ENCODE results near the gene ARHGEF1. TPM values are rescaled to one million over a fixed set of nuclear protein-coding genes. Genes with fewer than 3 reads are reported as not detected.
"Not testable (repeated sequence)": the region's sequence is repeated elsewhere in the genome, so short reads cannot be mapped to it uniquely, and the experiment has no call there.

ARHGEF1 gene
- total RNA-seq, 1 donor from 2014 or later: 25.0 TPM

DNA sequence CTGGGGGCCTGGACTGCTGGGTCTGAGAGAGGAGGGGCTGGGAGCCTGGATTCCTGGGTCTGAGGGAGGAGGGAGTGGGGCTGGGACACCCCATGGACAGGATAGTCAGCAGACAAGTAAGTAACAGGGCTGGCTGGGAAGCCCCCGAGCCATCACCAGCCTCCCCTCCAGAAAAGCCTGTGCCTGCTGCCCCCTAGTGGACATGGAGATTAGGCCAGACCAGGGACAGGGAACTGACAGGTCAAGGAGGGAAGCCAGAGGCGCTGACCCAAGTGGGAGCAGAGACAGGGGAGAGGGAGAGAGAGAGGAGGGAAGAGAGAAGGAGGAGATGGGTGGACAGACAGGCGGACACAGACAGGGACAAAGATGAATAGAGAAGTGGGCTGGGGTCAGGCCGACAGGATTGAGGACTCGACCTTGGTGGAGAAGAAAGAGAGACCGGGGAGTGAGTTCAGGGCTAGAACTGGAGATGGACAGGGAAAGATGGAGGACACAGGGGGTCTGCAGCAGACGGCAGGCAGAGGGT lies 51.9 kb downstream of the ARHGEF1 start:
- DNase-seq (ENCODE audit: low read depth): no peak
- no peak overlapping the region for H3K4me3 ChIP-seq (ENCODE audit: low read depth, low read length)
- peaks cover 48% of the 10 kb centered on the region for H3K27me3 ChIP-seq (ENCODE audit: control insufficient read depth, insufficient read depth, low read length)
- FAIRE-seq: no peak
- no peaks in the 10 kb centered on the region for H3K36me3 ChIP-seq (ENCODE audit: control insufficient read depth, insufficient read depth, low read length)
- TF ChIP-seq, protein P1, sequence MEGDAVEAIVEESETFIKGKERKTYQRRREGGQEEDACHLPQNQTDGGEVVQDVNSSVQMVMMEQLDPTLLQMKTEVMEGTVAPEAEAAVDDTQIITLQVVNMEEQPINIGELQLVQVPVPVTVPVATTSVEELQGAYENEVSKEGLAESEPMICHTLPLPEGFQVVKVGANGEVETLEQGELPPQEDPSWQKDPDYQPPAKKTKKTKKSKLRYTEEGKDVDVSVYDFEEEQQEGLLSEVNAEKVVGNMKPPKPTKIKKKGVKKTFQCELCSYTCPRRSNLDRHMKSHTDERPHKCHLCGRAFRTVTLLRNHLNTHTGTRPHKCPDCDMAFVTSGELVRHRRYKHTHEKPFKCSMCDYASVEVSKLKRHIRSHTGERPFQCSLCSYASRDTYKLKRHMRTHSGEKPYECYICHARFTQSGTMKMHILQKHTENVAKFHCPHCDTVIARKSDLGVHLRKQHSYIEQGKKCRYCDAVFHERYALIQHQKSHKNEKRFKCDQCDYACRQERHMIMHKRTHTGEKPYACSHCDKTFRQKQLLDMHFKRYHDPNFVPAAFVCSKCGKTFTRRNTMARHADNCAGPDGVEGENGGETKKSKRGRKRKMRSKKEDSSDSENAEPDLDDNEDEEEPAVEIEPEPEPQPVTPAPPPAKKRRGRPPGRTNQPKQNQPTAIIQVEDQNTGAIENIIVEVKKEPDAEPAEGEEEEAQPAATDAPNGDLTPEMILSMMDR (IDR thresholded peaks at IDR 0.05; ENCODE audit: insufficient read depth, low read length, severe bottlenecking): peak; percentile 86

DNA sequence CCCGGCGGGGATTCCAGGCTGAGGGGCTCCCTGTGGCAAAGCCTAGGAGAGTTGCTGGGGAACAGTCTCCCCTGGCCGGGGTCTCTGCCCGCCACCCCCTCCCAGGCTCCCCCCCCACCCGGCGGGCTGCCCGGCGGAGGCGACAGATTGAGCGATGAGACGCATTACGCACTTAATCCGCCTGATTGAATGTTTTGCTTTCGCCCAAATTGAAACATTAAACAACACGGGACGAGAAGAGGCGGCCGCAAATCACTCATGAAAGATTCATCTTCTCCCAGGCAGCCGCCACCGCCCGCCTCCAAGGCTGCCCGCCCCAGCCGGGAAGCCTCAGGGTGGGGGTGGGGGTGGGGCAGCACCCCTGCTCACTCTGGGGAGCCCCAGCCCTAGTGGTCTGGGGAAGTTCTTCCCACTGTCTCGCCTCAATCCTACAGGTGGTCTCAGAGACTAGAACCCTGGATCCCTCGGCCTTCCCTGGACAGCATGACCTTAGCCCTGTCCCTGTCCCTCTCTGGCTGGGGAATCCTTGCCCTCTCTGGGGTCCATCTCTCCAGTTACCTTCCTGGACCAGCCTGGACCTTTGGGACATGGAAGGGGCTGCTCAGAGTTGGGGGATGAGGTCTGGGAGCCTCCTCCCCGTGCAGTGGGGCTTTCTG lies 52.9 kb downstream of the ARHGEF1 start:
- DNase-seq (ENCODE audit: low read depth): no peak
- FAIRE-seq: no peak
- H3K36me3 ChIP-seq (ENCODE audit: control insufficient read depth, insufficient read depth, low read length): no peaks in the 10 kb centered on the region
- H3K27me3 ChIP-seq (ENCODE audit: control insufficient read depth, insufficient read depth, low read length): peaks cover 38% of the 10 kb centered on the region
- no peak overlapping the region for H3K4me3 ChIP-seq (ENCODE audit: low read depth, low read length)
- TF ChIP-seq, protein P1 (IDR thresholded peaks at IDR 0.05; ENCODE audit: insufficient read depth, low read length, severe bottlenecking): no peak

DNA sequence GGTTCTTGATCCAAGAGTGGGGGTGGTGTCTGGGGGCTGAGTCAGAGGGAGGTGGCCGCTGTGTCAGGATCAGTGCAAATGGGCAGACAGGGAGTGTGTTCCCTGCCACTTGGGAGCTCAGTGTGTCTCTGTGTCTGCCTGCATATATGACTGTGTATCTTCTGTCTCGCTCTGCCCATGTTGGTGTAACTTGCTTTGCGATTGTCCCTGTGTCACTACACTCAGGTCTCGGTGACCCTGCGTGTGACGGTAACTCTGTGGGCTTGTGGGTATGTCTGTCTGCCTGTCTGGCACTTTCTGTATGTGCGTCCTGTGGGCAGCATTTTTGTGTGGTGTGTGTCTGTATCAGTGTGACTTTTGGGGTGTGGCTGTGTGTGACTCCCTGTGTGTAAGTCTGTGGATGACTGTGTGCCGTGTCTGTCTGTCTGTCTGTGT lies 53.4 kb downstream of the ARHGEF1 start:
- Histone ChIP-seq H3K36me3 (ENCODE audit: control insufficient read depth, insufficient read depth, low read length) (no peaks in the 10 kb centered on the region), H3K4me3 (ENCODE audit: low read depth, low read length) (no peak overlapping the region), H3K27me3 (ENCODE audit: control insufficient read depth, insufficient read depth, low read length) (peaks cover 38% of the 10 kb centered on the region)
- peak; percentile 83 for FAIRE-seq
- peak; percentile 55 for DNase-seq (ENCODE audit: low read depth)
- TF ChIP-seq, protein P1 (IDR thresholded peaks at IDR 0.05; ENCODE audit: insufficient read depth, low read length, severe bottlenecking): no peak

GRCh38 chr19:41936961-41937360 lies 54.0 kb downstream of the ARHGEF1 start:
- FAIRE-seq: no peak
- no peak for DNase-seq (ENCODE audit: low read depth)
- Histone ChIP-seq H3K4me3 (ENCODE audit: low read depth, low read length) (no peak overlapping the region), H3K27me3 (ENCODE audit: control insufficient read depth, insufficient read depth, low read length) (peaks cover 35% of the 10 kb centered on the region), H3K36me3 (ENCODE audit: control insufficient read depth, insufficient read depth, low read length) (no peaks in the 10 kb centered on the region)
- TF ChIP-seq, protein P1 (IDR thresholded peaks at IDR 0.05; ENCODE audit: insufficient read depth, low read length, severe bottlenecking): no peak

- FAIRE-seq: no peak
- TF ChIP-seq, protein P1 (IDR thresholded peaks at IDR 0.05; ENCODE audit: insufficient read depth, low read length, severe bottlenecking): no peak
- no peak for DNase-seq (ENCODE audit: low read depth)
- Histone ChIP-seq H3K4me3 (ENCODE audit: low read depth, low read length) (no peak overlapping the region), H3K36me3 (ENCODE audit: control insufficient read depth, insufficient read depth, low read length) (no peaks in the 10 kb centered on the region), H3K27me3 (ENCODE audit: control insufficient read depth, insufficient read depth, low read length) (peaks cover 27% of the 10 kb centered on the region)
Observed at GRCh38 chr19:41937525-41938468, 54.8 kb downstream of the ARHGEF1 start.

GRCh38 chr19:41939209-41939608 lies 56.2 kb downstream of the ARHGEF1 start:
- not testable (repeated sequence) for DNase-seq (ENCODE audit: low read depth); H3K4me3 ChIP-seq (ENCODE audit: low read depth, low read length); H3K36me3 ChIP-seq (ENCODE audit: control insufficient read depth, insufficient read depth, low read length); FAIRE-seq
- peaks cover 17% of the 10 kb centered on the region for H3K27me3 ChIP-seq (ENCODE audit: control insufficient read depth, insufficient read depth, low read length)
